Sigmoid colon (tissue), 7 donors: ENCODE data around the gene MRAS. TPM values are rescaled to one million over a fixed set of nuclear protein-coding genes. Genes with fewer than 3 reads are reported as not detected.
"Not testable (repeated sequence)": the region's sequence is repeated elsewhere in the genome, so short reads cannot be mapped to it uniquely, and the experiment has no call there.

Source experiments
- DNase-seq: peaks from one replicate; pipeline ENCODE4 v3.0.0-alpha.2; 2019
- H3K27ac ChIP-seq, 4 donors: fragments of 200-600 bp; sonication (generic); one replicate each; pipeline ENCODE4 v1.5.1; 2016 to 2019; ENCODE audit warnings: mild to moderate bottlenecking in 1 of 4
- H3K27me3 ChIP-seq, 3 donors: fragments of 200-600 bp; sonication (generic); one replicate each; pipeline ENCODE4 v1.5.1; 2019; ENCODE audit warnings: mild to moderate bottlenecking in 1 of 3
- H3K36me3 ChIP-seq, 4 donors: fragments of 200-600 bp; sonication (generic); one replicate each; pipeline ENCODE4 v1.5.1; 2016 to 2019
- H3K4me1 ChIP-seq, 4 donors: fragments of 200-600 bp; sonication (generic); one replicate each; pipeline ENCODE4 v1.5.1; 2017 to 2019
- H3K4me3 ChIP-seq, 4 donors: fragments of 200-600 bp; sonication (generic); one replicate each; pipeline ENCODE4 v1.5.1; 2017 to 2019; ENCODE audit warnings: mild to moderate bottlenecking in 2 of 4, moderate library complexity in 1 of 4
- H3K9me3 ChIP-seq, 4 donors: fragments of 200-600 bp in 3 of 4; sonication (generic) in 3 of 4; one replicate each; pipeline versions ENCODE4 v1.5.1 to v1.6.1; 2013 to 2019
- CTCF ChIP-seq, 4 experiments: fragments of 450-650 bp in 3 of 4; fragments of 200-600 bp in 1 of 4; IDR thresholded peaks; one replicate each; pipeline ENCODE4 v1.5.1; 2016 to 2019; ENCODE audit warnings: antibody characterized with exemption in 4 of 4, mild to moderate bottlenecking in 3 of 4, moderate library complexity in 2 of 4
- EP300 ChIP-seq, 4 donors: sonication (generic); formaldehyde crosslinking; IDR thresholded peaks; one replicate each; pipeline ENCODE4 v1.6.1; 2017; ENCODE audit warnings: antibody characterized with exemption in 4 of 4
- POLR2A ChIP-seq, 2 donors: fragments of 450-650 bp; IDR thresholded peaks; one replicate each; pipeline ENCODE4 v1.6.1; 2016; ENCODE audit warnings: antibody characterized with exemption in 2 of 2, mild to moderate bottlenecking in 2 of 2, moderate library complexity in 2 of 2
- POLR2AphosphoS5 ChIP-seq, 4 donors: sonication (generic); formaldehyde crosslinking; IDR thresholded peaks; one replicate each; pipeline ENCODE4 v1.6.1; 2017; ENCODE audit warnings: antibody characterized with exemption in 4 of 4
- WGBS, 2 donors: extraction: QIAGEN DNeasy Blood & Tissue Kit; methylation state at CpG; one replicate each; pipeline ENCODE4 v1.1.7; 2013; 5-methylcytosine and 5-hydroxymethylcytosine counted together
- intact Hi-C: fragments of 100-400 bp; cut with DNase I; formaldehyde crosslinking; loops from one replicate; pipeline ENCODE4 v1.15.1; 2023
- polyA plus RNA-seq, 3 donors: library from polyadenylated mRNA; stranded (reverse); fragments of 200-250 nt; gene quantifications; one replicate each; pipeline ENCODE4 v1.2.3, GENCODE V29; 2013
- total RNA-seq, 4 donors: library from RNA; depleted of rRNA; stranded (reverse); fragments of >200 nt; gene quantifications; one replicate each; pipeline ENCODE4 v1.1.0, GENCODE V29; 2016
- donor health status: healthy with polysubstance abuse.
- donor health status: Bipolar disorder and iron deficiency.
- donor health status: healthy.

The MRAS gene
- total and polyA plus RNA-seq, 7 donors: 3.5 to 36.8 (median 24.4) TPM

GRCh38 chr3:138450181-138450580, 101.8 kb downstream of the MRAS start:
- H3K9me3 ChIP-seq: no peaks in the 10 kb centered on the region
- peaks cover 0 to under 1% (median 0%) of the 10 kb centered on the region in 4 donors for H3K36me3 ChIP-seq
- WGBS, 2 donors: 94 to 96% methylated on average over 7 of the region's 7 CpGs
- H3K4me3 ChIP-seq: no peak overlapping the region
- DNase-seq: no peak
- no peaks in the 10 kb centered on the region for H3K27me3 ChIP-seq
- H3K4me1 ChIP-seq: no peaks in the 10 kb centered on the region
- TF ChIP-seq CTCF (IDR thresholded peaks at IDR 0.05): no peak
- no peak for TF ChIP-seq POLR2AphosphoS5 (IDR thresholded peaks at IDR 0.05)
- no peak for TF ChIP-seq EP300 (IDR thresholded peaks at IDR 0.05)
- no peak for TF ChIP-seq POLR2A (IDR thresholded peaks at IDR 0.05)
- intact Hi-C loops: no loop called here
- H3K27ac ChIP-seq: no peak overlapping the region

- H3K4me3 ChIP-seq: no peak overlapping the region
- peaks cover 0 to 4% (median 2%) of the 10 kb centered on the region in 4 donors for H3K4me1 ChIP-seq
- intact Hi-C loops: no loop called here
- no peak for DNase-seq
- H3K36me3 ChIP-seq: peaks cover 0 to 4% (median 0%) of the 10 kb centered on the region in 4 donors
- TF ChIP-seq EP300 (IDR thresholded peaks at IDR 0.05): no peak
- no peaks in the 10 kb centered on the region for H3K27me3 ChIP-seq
- H3K9me3 ChIP-seq: no peaks in the 10 kb centered on the region
- no peak overlapping the region for H3K27ac ChIP-seq
- 78 to 82% methylated on average over 6 of the region's 6 CpGs for WGBS, 2 donors
Observed at GRCh38 chr3:138450704-138451424, 102.5 kb downstream of the MRAS start.

- TF ChIP-seq POLR2A (IDR thresholded peaks at IDR 0.05): no peak
- TF ChIP-seq EP300 (IDR thresholded peaks at IDR 0.05): no peak
- Histone ChIP-seq H3K27ac (no peak overlapping the region), H3K4me3 (no peak overlapping the region), H3K27me3 (no peaks in the 10 kb centered on the region), H3K36me3 (peaks cover 0 to 4% (median 0%) of the 10 kb centered on the region in 4 donors), H3K4me1 (peaks cover 0 to 12% (median 10%) of the 10 kb centered on the region in 4 donors), H3K9me3 (no peaks in the 10 kb centered on the region)
- 88 to 93% methylated on average over 43 of the region's 43 CpGs for WGBS, 2 donors
- intact Hi-C loops: no loop called here
- DNase-seq: no peak
Observed at GRCh38 chr3:138451595-138452162, 103.3 kb downstream of the MRAS start.

- Histone ChIP-seq H3K4me1 (peaks cover 0 to 20% (median 16%) of the 10 kb centered on the region in 4 donors), H3K36me3 (peaks cover 0 to 4% (median 0%) of the 10 kb centered on the region in 4 donors), H3K9me3 (no peaks in the 10 kb centered on the region), H3K4me3 (no peak overlapping the region), H3K27me3 (no peaks in the 10 kb centered on the region), H3K27ac (no peak overlapping the region)
- intact Hi-C loops: no loop called here
- TF ChIP-seq POLR2A (IDR thresholded peaks at IDR 0.05) (no peak), CTCF (IDR thresholded peaks at IDR 0.05) (no peak), POLR2AphosphoS5 (IDR thresholded peaks at IDR 0.05) (no peak), EP300 (IDR thresholded peaks at IDR 0.05) (no peak)
- WGBS, 2 donors: 38 to 63% methylated on average over 6 of the region's 6 CpGs
- DNase-seq: no peak
Observed at GRCh38 chr3:138452436-138452835, 104.1 kb downstream of the MRAS start.

GRCh38 chr3:138453940-138454339, 105.6 kb downstream of the MRAS start:
- WGBS, 2 donors: 87 to 88% methylated on average over 8 of the region's 8 CpGs
- intact Hi-C loops, H3K4me3 ChIP-seq, H3K27ac ChIP-seq, H3K36me3 ChIP-seq, H3K27me3 ChIP-seq, DNase-seq, H3K9me3 ChIP-seq: not testable (repeated sequence)
- peaks cover 0 to 20% (median 18%) of the 10 kb centered on the region in 4 donors for H3K4me1 ChIP-seq

Other genes with a start within 250 kb of the MRAS start
- 10 to 100 TPM; 11.2 to 33.0 (median 23.7) TPM for gene DZIP1L, start 233.0 kb upstream of the MRAS start, total RNA-seq
- gene DZIP1L, start 233.0 kb upstream of the MRAS start, polyA plus RNA-seq: 1 to 10 TPM in 2 of 3 donors, not detected in 1; 1.2 to 1.7 TPM
- gene A4GNT, start 216.2 kb upstream of the MRAS start, total RNA-seq: not detected
- not detected for gene A4GNT, start 216.2 kb upstream of the MRAS start, polyA plus RNA-seq
- 10 to 100 TPM in 2 of 4 donors, 1 to 10 TPM in 2; 9.6 to 15.1 (median 11.1) TPM for gene DBR1, start 173.7 kb upstream of the MRAS start, total RNA-seq
- gene DBR1, start 173.7 kb upstream of the MRAS start, polyA plus RNA-seq: 1 to 10 TPM; 6.6 to 7.6 (median 6.9) TPM
- gene ARMC8, start 161.3 kb upstream of the MRAS start, total RNA-seq: 10 to 100 TPM; 67.6 to 75.0 (median 69.0) TPM
- 10 to 100 TPM; 12.0 to 25.7 (median 16.1) TPM for gene ARMC8, start 161.3 kb upstream of the MRAS start, polyA plus RNA-seq
- not detected for gene NME9, start 18.7 kb upstream of the MRAS start, total RNA-seq
- gene NME9, start 18.7 kb upstream of the MRAS start, polyA plus RNA-seq: under 1 TPM in 1 of 3 donors, not detected in 2; 0.23 TPM
- gene ESYT3, start 86.0 kb downstream of the MRAS start, total RNA-seq: 10 to 100 TPM; 15.1 to 19.4 (median 17.2) TPM
- under 1 TPM; 0.23 to 0.63 (median 0.60) TPM for gene ESYT3, start 86.0 kb downstream of the MRAS start, polyA plus RNA-seq
- 10 to 100 TPM; 42.6 to 77.2 (median 66.8) TPM for gene CEP70, start 245.7 kb downstream of the MRAS start, total RNA-seq
- 10 to 100 TPM; 12.0 to 16.2 (median 15.0) TPM for gene CEP70, start 245.7 kb downstream of the MRAS start, polyA plus RNA-seq